ENCODE data around the gene ANKS3. TPM values are rescaled to one million over a fixed set of nuclear protein-coding genes. Genes with fewer than 3 reads are reported as not detected.

The ANKS3 gene
- total and polyA plus RNA-seq, 2 donors (not counting 1 experiment from before 2014, with no cell fraction given), result 26.5 to 31.9 TPM

DNA sequence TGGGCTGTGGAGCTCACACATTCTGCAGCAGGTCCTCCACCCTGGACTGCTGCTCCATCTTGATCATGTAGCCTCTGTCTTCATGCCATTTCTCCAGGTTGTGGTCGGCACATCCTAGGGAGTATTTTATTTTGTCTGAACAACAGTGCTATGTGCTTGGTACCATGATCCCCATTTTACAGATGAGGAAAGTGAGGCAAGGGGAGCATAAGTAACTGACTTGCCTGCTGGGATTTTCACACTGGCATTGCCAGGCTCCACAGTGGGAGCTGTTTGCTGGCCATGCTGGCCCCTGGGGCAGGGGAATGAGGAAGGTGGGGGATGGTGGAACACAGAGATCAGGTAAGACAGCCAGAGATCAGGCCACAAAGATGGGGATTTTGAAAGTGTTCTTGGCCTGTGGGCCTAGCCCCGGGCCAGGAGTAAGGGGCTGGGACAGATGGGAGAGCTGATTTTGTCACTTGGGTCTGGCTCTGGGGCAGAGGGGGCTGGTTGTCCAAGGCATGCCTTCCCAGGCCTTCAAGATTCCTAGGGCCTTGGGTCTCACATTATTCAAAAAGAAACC is 42.2 kb upstream of the ANKS3 start:
- WGBS (ENCODE audit: insufficient coverage), result 96% methylated on average over 2 of the region's 2 CpGs
- H3K4me2 ChIP-seq (replicated peaks; ENCODE audit: low read depth, low read length, poor library complexity, severe bottlenecking), result no peak overlapping the region
- H3K4me1 ChIP-seq (ENCODE audit: control insufficient read depth in 2 of 2, insufficient read depth in 2 of 2, low read length in 2 of 2), result no peaks in the 10 kb centered on the region
- TF ChIP-seq, protein P1, sequence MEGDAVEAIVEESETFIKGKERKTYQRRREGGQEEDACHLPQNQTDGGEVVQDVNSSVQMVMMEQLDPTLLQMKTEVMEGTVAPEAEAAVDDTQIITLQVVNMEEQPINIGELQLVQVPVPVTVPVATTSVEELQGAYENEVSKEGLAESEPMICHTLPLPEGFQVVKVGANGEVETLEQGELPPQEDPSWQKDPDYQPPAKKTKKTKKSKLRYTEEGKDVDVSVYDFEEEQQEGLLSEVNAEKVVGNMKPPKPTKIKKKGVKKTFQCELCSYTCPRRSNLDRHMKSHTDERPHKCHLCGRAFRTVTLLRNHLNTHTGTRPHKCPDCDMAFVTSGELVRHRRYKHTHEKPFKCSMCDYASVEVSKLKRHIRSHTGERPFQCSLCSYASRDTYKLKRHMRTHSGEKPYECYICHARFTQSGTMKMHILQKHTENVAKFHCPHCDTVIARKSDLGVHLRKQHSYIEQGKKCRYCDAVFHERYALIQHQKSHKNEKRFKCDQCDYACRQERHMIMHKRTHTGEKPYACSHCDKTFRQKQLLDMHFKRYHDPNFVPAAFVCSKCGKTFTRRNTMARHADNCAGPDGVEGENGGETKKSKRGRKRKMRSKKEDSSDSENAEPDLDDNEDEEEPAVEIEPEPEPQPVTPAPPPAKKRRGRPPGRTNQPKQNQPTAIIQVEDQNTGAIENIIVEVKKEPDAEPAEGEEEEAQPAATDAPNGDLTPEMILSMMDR (IDR thresholded peaks at IDR 0.05), result no peak
- TF ChIP-seq EZH2 (IDR thresholded peaks at IDR 0.05; ENCODE audit: borderline replicate concordance, insufficient read depth, low read depth, low read length, poor library complexity, severe bottlenecking), result no peak
- POLR2A ChIA-PET, result no interaction called here
- no peak overlapping the region for H2AFZ ChIP-seq (ENCODE audit: insufficient read depth, low read depth, low read length, poor library complexity, severe bottlenecking)
- DNase-seq, result no peak
- H3K27ac ChIP-seq (ENCODE audit: low read length in 2 of 2), result no peak overlapping the region
- H3K36me3 ChIP-seq (replicated peaks in 1 of 2; ENCODE audit: control extremely low read depth in 1 of 2, control insufficient read depth in 1 of 2, extremely low read depth in 1 of 2, insufficient read depth in 2 of 2, low read length in 1 of 2), result no peaks in the 10 kb centered on the region
- no peak overlapping the region for H3K27ac Mint-ChIP-seq
- no peaks in the 10 kb centered on the region for H3K9me3 Mint-ChIP-seq (ENCODE audit: insufficient read depth)
- intact Hi-C loops (cut with micrococcal nuclease), result no loop called here
- H3K27me3 ChIP-seq (replicated peaks in 1 of 4; ENCODE audit: control extremely low read depth in 1 of 4, control insufficient read depth in 3 of 4, insufficient read depth in 4 of 4, low read length in 3 of 4), result no peaks in the 10 kb centered on the region
- no peak overlapping the region for H3K9ac ChIP-seq (ENCODE audit: low read length)
- no peak for ATAC-seq (ENCODE audit: low read depth)
- H3K79me2 ChIP-seq (ENCODE audit: control insufficient read depth, insufficient read depth, low read length), result no peaks in the 10 kb centered on the region
- no peaks in the 10 kb centered on the region for H4K20me1 ChIP-seq (ENCODE audit: control insufficient read depth, insufficient read depth, low read length, poor library complexity, severe bottlenecking)
- no peak overlapping the region for H3K4me3 Mint-ChIP-seq
- CTCF ChIA-PET, result no interaction called here
- no peaks in the 10 kb centered on the region for H3K9me3 ChIP-seq (ENCODE audit: control extremely low read depth in 1 of 3, control insufficient read depth in 2 of 3, insufficient read depth in 1 of 3, low read length in 2 of 3)
- H3K4me1 Mint-ChIP-seq, result no peaks in the 10 kb centered on the region
- H3K4me3 ChIP-seq (ENCODE audit: control extremely low read depth in 1 of 5, extremely low read depth in 1 of 5, insufficient read depth in 1 of 5, low read depth in 2 of 5, low read length in 4 of 5), result no peak overlapping the region
- H3K27me3 Mint-ChIP-seq, result no peaks in the 10 kb centered on the region

DNA sequence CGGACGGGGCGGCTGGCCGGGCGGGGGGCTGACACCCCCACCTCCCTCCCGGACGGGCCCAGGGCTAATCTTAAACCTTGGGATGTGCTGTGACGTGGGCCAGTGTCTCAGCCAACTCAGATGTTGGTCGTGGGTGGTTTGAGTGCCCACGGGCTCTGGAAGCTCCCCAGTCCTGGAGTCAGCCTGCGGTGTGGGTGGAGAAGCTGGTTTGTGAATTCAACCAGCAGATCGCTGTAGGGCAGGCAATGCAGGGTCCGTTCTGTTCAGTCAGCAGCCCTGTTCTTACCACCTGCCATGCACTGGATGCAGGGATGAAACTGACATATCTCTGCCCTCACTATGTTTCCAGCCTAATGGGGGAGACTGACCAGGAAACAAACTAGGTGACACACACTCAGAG is 40.9 kb upstream of the ANKS3 start:
- Histone ChIP-seq H3K27me3 (replicated peaks in 1 of 4; ENCODE audit: control extremely low read depth in 1 of 4, control insufficient read depth in 3 of 4, insufficient read depth in 4 of 4, low read length in 3 of 4) (no peaks in the 10 kb centered on the region), H3K27ac (ENCODE audit: low read length in 2 of 2) (no peak overlapping the region), H3K4me1 (ENCODE audit: control insufficient read depth in 2 of 2, insufficient read depth in 2 of 2, low read length in 2 of 2) (no peaks in the 10 kb centered on the region), H3K9ac (ENCODE audit: low read length) (no peak overlapping the region), H3K9me3 (ENCODE audit: control extremely low read depth in 1 of 3, control insufficient read depth in 2 of 3, insufficient read depth in 1 of 3, low read length in 2 of 3) (no peaks in the 10 kb centered on the region), H2AFZ (ENCODE audit: insufficient read depth, low read depth, low read length, poor library complexity, severe bottlenecking) (no peak overlapping the region), H3K36me3 (replicated peaks in 1 of 2; ENCODE audit: control extremely low read depth in 1 of 2, control insufficient read depth in 1 of 2, extremely low read depth in 1 of 2, insufficient read depth in 2 of 2, low read length in 1 of 2) (no peaks in the 10 kb centered on the region), H3K4me3 (ENCODE audit: control extremely low read depth in 1 of 5, extremely low read depth in 1 of 5, insufficient read depth in 1 of 5, low read depth in 2 of 5, low read length in 4 of 5) (no peak overlapping the region), H4K20me1 (ENCODE audit: control insufficient read depth, insufficient read depth, low read length, poor library complexity, severe bottlenecking) (no peaks in the 10 kb centered on the region), H3K4me2 (replicated peaks; ENCODE audit: low read depth, low read length, poor library complexity, severe bottlenecking) (no peak overlapping the region), H3K79me2 (ENCODE audit: control insufficient read depth, insufficient read depth, low read length) (no peaks in the 10 kb centered on the region)
- no peak for ATAC-seq (ENCODE audit: low read depth)
- POLR2A ChIA-PET, result no interaction called here
- Mint-ChIP-seq H3K27ac (no peak overlapping the region), H3K4me1 (no peaks in the 10 kb centered on the region), H3K9me3 (ENCODE audit: insufficient read depth) (no peaks in the 10 kb centered on the region), H3K4me3 (no peak overlapping the region), H3K27me3 (no peaks in the 10 kb centered on the region)
- WGBS (ENCODE audit: insufficient coverage), result 93% methylated on average over 11 of the region's 13 CpGs
- DNase-seq, result no peak
- intact Hi-C loops (cut with micrococcal nuclease), result no loop called here
- CTCF ChIA-PET, result no interaction called here
- TF ChIP-seq, protein P1 (IDR thresholded peaks at IDR 0.05), result no peak
- TF ChIP-seq EZH2 (IDR thresholded peaks at IDR 0.05; ENCODE audit: borderline replicate concordance, insufficient read depth, low read depth, low read length, poor library complexity, severe bottlenecking), result no peak
